WTC11 (cell line): ENCODE results near the gene MGAT4C.

ENCODE experiments used
- CREM ChIP-seq: sonication (generic); formaldehyde crosslinking; IDR thresholded peaks from 2 replicates; pipeline ENCODE4 v1.8.1; 2022; ENCODE audit warnings: mild to moderate bottlenecking, missing genetic modification reagents, moderate library complexity
- E2F5 ChIP-seq: sonication (generic); formaldehyde crosslinking; IDR thresholded peaks from 2 replicates; pipeline ENCODE4 v1.8.1; 2022; ENCODE audit warnings: mild to moderate bottlenecking, moderate library complexity, missing genetic modification reagents
- HMGXB4 ChIP-seq: sonication (generic); formaldehyde crosslinking; IDR thresholded peaks from 2 replicates; pipeline ENCODE4 v1.8.1; 2023; ENCODE audit warnings: mild to moderate bottlenecking, moderate library complexity, missing genetic modification reagents
- JUN ChIP-seq: sonication (generic); formaldehyde crosslinking; IDR thresholded peaks from 2 replicates; pipeline ENCODE4 v1.8.0; 2023; ENCODE audit warnings: mild to moderate bottlenecking, missing genetic modification reagents
- PRDM15 ChIP-seq: sonication (generic); formaldehyde crosslinking; IDR thresholded peaks from 2 replicates; pipeline ENCODE4 v1.8.0; 2022; ENCODE audit warnings: missing genetic modification reagents
- SP1 ChIP-seq: sonication (generic); formaldehyde crosslinking; conservative IDR thresholded peaks from 2 replicates; pipeline ENCODE4 v1.8.1; 2022; ENCODE audit warnings: missing genetic modification reagents
- STAT6 ChIP-seq: sonication (generic); formaldehyde crosslinking; conservative IDR thresholded peaks from 2 replicates; pipeline ENCODE4 v1.8.1; 2023; ENCODE audit warnings: mild to moderate bottlenecking, low read depth, missing genetic modification reagents, moderate library complexity
- ZNF121 ChIP-seq: sonication (generic); formaldehyde crosslinking; IDR thresholded peaks from 2 replicates; pipeline ENCODE4 v1.8.0; 2023; ENCODE audit warnings: missing genetic modification reagents
- ZNF232 ChIP-seq: sonication (generic); formaldehyde crosslinking; IDR thresholded peaks from 2 replicates; pipeline ENCODE4 v1.8.0; 2022; ENCODE audit warnings: mild to moderate bottlenecking, missing genetic modification reagents
- ZNF423 ChIP-seq: fragments of 250-450 bp; sonication (Bioruptor Pico); IDR thresholded peaks from 2 replicates; pipeline ENCODE4 v2.1.2; 2022; ENCODE audit warnings: mild to moderate bottlenecking, moderate library complexity
- TF ChIP-seq, protein P1 (sequence below): sonication (generic); formaldehyde crosslinking; conservative IDR thresholded peaks from 2 replicates; pipeline ENCODE4 v1.8.1; 2022; ENCODE audit warnings: mild to moderate bottlenecking, missing genetic modification reagents
- TF ChIP-seq, protein P2 (sequence below): fragments of 200-600 bp; IDR thresholded peaks from 2 replicates; pipeline ENCODE4 v1.8.0; 2022; ENCODE audit warnings: antibody characterized with exemption
- TF ChIP-seq, protein P3 (sequence below): sonication (generic); formaldehyde crosslinking; IDR thresholded peaks from 2 replicates; pipeline ENCODE4 v1.8.1; 2023; ENCODE audit warnings: mild to moderate bottlenecking, missing genetic modification reagents
- TF ChIP-seq, protein P4 (sequence below): sonication (generic); formaldehyde crosslinking; IDR thresholded peaks from 2 replicates; pipeline ENCODE4 v1.8.1; 2022; ENCODE audit warnings: missing genetic modification reagents, borderline replicate concordance

DNA sequence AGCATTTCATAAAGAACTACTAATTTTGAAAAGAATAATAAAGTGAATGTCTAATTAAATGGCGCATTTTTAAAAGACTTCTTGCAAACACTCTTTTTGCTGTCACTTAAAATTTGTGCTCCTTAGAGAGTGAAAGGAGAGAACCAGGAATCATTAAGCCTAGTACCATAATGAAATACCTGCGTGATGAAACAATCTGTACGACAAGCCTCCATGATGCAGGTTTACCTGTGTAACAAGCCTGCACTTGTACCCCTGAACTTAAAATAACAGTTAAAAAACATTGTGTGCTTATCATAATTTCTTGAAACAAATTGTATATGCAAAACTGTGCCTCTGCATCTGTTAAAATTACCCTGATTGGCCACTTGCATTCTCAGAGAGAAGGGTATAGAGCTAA lies 108.1 kb downstream of the MGAT4C start:
- TF ChIP-seq, protein P1, sequence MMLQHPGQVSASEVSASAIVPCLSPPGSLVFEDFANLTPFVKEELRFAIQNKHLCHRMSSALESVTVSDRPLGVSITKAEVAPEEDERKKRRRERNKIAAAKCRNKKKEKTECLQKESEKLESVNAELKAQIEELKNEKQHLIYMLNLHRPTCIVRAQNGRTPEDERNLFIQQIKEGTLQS (CRISPR knock-in tag) = no peak
- TF ChIP-seq HMGXB4 (CRISPR knock-in tag) = no peak
- TF ChIP-seq ZNF232 = no peak
- no peak for TF ChIP-seq ZNF423 (CRISPR knock-in tag)
- TF ChIP-seq, protein P2, sequence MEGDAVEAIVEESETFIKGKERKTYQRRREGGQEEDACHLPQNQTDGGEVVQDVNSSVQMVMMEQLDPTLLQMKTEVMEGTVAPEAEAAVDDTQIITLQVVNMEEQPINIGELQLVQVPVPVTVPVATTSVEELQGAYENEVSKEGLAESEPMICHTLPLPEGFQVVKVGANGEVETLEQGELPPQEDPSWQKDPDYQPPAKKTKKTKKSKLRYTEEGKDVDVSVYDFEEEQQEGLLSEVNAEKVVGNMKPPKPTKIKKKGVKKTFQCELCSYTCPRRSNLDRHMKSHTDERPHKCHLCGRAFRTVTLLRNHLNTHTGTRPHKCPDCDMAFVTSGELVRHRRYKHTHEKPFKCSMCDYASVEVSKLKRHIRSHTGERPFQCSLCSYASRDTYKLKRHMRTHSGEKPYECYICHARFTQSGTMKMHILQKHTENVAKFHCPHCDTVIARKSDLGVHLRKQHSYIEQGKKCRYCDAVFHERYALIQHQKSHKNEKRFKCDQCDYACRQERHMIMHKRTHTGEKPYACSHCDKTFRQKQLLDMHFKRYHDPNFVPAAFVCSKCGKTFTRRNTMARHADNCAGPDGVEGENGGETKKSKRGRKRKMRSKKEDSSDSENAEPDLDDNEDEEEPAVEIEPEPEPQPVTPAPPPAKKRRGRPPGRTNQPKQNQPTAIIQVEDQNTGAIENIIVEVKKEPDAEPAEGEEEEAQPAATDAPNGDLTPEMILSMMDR = no peak
- no peak for TF ChIP-seq JUN
- TF ChIP-seq, protein P3, sequence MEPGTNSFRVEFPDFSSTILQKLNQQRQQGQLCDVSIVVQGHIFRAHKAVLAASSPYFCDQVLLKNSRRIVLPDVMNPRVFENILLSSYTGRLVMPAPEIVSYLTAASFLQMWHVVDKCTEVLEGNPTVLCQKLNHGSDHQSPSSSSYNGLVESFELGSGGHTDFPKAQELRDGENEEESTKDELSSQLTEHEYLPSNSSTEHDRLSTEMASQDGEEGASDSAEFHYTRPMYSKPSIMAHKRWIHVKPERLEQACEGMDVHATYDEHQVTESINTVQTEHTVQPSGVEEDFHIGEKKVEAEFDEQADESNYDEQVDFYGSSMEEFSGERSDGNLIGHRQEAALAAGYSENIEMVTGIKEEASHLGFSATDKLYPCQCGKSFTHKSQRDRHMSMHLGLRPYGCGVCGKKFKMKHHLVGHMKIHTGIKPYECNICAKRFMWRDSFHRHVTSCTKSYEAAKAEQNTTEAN (CRISPR knock-in tag) = no peak
- TF ChIP-seq STAT6 (CRISPR knock-in tag) = no peak
- TF ChIP-seq E2F5 (CRISPR knock-in tag) = no peak
- TF ChIP-seq SP1 (CRISPR knock-in tag) = no peak
- TF ChIP-seq, protein P4, sequence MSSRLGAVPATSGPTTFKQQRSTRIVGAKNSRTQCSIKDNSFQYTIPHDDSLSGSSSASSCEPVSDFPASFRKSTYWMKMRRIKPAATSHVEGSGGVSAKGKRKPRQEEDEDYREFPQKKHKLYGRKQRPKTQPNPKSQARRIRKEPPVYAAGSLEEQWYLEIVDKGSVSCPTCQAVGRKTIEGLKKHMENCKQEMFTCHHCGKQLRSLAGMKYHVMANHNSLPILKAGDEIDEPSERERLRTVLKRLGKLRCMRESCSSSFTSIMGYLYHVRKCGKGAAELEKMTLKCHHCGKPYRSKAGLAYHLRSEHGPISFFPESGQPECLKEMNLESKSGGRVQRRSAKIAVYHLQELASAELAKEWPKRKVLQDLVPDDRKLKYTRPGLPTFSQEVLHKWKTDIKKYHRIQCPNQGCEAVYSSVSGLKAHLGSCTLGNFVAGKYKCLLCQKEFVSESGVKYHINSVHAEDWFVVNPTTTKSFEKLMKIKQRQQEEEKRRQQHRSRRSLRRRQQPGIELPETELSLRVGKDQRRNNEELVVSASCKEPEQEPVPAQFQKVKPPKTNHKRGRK (CRISPR knock-in tag) = no peak
- no peak for TF ChIP-seq CREM
- TF ChIP-seq PRDM15 (CRISPR knock-in tag) = no peak
- no peak for TF ChIP-seq ZNF121 (CRISPR knock-in tag)
